Stimulated activated CD4-positive, alpha-beta T cell treated with anti-CD3 and anti-CD28 coated beads, Interleukin-12 subunit alpha, Interleukin-12 subunit beta, amount 100 ng/mL, for 48 hours (primary cell): ENCODE data around the gene OVOL3.
"Not testable (repeated sequence)": the region's sequence is repeated elsewhere in the genome, so short reads cannot be mapped to it uniquely, and the experiment has no call there.

Source experiments
- DNase-seq, 3 donors: peaks; one replicate each; pipeline ENCODE4 v3.0.0-alpha.2; 2020; ENCODE audit warnings: low read depth in 2 of 3, low spot score in 1 of 3

OVOL3 gene

DNA sequence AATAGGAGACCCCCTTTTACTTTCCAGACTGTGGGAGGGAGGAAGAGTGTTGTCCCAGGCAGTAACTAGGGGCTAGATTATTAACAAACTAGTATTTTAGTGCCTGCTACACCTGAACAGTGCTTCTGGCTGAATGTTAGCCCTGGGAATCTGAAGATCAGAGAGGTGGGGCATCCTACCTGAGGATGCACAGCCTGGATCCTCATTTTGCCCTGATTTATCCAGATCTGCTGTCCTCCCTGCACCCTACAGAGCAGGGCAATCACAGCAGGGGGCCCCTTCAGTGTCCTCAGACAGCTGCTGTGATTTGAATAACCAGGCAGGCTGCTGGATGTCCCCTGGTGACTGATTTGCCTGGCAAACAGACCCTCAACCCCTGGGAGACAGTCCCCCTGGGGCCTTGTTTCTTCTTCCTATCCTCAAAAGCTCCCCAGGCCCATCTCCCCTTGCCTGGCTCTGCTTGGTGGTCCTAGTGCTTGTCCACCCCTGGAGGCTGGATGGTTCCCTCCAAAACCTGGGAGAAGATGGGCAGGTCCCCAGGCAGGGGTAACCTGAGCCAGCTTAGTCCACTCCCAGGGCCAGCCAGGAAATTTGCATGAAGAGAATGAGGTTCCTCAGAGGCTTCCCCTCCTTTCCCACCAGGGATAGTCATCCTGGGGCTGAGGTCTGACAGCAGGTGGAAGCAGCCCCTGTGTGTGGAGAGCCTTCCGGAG, at the start of gene OVOL3:
Gene OVOL3 (plus strand): TSS at position 657 of the 713 bp plus-strand sequence. CDS start 60 bp downstream, outside the sequence.
- DNase-seq, result no peak

DNA sequence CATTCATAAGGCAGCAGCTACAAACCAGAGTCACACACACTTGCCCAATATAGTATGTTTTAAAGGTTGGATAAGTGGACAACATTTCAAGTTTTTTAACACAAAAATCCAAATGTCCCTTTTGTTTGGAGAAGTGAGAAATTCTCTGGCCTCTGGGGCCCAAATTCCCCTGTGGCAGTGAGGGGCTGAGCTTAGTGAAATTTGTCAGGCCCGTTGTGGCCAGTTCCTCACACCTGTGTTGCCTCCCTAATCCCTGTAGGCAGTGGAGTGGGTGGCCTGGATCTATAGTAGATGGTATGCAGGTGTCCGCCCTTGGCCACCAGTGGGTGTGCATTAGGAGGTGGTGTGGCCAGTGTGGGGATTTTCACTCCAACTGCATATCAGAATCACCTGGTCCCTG, 49.6 kb upstream of the OVOL3 start:
- no peak for DNase-seq

DNA sequence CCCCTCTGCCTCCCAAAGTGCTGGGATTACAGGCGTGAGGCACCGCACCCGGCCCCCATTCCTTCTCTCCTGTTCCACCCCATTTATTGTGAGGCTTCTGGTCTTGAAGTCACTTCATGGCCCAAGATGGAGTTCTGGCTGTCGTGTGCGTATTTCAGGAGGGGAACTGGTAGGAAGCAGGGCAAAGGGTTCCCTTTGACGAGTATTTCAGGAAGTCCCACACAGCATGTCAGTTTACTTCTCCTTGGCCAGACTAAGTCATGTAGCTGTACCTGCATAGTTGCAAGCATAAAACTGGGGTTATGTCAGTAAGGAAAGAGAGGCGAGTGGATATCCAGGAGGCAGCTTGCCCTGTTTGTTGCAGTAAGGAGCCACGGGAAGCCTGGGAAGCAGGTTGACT, 46.1 kb upstream of the OVOL3 start:
- no peak for DNase-seq

DNA sequence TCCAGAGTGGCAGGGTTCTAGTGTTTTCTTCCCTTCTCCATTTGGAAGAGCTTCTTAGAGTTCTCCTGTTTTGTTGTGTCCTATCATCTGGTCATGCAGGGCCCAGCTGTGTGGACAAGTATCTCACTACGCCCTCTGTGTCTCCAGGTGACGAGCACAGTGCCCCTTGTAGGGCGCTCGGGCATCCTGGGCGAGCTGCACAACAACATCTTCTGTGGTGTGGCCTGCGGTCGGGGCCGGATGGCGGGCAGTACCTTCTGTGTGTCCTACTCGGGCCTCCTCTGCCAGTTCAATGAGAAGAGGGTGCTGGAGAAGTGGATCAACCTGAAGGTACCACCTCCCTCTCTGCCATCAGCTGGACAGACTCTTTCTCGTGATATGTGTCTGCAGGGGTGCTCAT, 43.3 kb upstream of the OVOL3 start:
- DNase-seq, result no peak

DNA sequence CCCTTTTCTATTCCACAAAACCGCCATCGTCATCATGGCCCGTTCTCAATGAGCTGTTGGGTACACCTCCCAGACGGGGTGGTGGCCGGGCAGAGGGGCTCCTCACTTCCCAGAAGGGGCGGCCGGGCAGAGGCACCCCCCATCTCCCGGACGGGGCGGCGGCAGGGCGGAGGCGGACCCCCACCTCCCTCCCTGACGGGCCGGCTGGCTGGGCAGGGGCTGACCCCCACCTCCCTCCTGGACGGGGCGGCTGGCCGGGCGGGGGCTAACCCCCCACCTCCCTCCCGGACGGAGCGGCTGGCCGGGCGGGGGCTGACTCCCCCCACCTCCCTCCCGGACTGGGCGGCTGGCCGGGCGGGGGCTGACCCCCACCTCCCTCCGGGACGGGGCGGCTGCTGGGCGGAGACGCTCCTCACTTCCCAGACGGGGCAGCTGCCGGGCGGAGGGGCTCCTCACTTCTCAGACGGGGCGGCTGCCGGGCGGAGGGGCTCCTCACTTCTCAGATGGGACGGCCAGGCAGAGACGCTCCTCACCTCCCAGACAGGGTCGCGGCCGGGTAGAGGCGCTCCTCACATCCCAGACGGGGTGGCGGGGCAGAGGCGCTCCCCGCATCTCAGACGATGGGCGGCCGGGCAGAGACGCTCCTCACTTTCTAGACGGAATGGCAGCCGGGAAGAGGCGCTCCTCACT, 42.0 kb upstream of the OVOL3 start:
- DNase-seq, result not testable (repeated sequence)

DNA sequence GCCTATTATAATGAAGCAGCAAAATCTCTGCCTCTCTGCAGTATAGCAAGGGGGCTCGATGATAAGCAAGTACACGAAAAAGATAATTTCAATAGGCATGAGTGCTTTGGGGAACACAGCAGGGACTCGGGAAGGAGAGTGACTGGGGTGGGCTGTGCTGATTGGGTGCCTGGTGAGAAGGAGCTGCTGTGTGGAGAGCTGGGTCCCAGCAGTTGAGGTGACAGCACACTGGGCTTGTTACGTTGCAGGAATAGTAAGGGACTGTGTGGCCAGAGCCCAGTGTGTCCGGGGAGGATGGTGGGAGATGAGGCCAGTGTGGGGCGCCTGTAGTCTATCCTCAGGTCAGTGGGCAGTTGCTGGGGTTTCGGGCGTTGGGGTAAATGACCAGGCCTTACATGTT, 38.9 kb upstream of the OVOL3 start:
- DNase-seq, result no peak

DNA sequence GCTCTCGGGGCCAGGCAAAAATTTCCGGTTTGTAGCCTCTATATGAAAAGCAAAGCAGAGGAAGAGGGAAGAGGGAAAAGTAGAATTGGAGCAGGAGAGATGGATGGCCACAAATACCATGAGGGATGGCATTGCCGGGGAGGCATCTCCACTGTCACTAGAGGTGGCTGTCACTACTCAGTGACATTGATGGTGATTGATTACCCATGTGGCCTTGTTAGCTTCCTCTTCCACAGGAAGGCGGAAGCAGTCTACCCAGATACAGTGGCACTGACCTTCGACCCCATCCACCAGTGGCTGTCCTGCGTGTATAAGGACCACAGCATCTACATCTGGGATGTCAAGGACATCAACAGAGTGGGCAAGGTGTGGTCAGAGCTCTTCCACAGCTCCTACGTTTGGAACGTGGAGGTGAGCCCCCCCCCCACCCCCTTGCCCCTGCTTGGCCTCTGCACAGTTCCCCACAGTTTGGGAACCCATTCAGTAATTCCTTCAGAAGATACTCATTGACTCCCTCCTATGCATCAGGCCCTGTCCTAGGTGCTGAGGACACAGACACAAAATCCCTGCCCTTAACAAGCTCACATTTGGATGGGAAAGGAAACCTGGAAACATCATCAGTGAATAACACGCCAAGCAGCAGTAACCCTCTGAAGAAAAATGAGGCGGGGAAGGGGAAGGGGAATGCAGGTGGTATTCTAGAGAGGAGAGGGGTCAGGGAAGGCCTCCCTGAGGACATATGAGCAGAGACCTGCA, 37.6 kb upstream of the OVOL3 start:
- DNase-seq, result no peak

DNA sequence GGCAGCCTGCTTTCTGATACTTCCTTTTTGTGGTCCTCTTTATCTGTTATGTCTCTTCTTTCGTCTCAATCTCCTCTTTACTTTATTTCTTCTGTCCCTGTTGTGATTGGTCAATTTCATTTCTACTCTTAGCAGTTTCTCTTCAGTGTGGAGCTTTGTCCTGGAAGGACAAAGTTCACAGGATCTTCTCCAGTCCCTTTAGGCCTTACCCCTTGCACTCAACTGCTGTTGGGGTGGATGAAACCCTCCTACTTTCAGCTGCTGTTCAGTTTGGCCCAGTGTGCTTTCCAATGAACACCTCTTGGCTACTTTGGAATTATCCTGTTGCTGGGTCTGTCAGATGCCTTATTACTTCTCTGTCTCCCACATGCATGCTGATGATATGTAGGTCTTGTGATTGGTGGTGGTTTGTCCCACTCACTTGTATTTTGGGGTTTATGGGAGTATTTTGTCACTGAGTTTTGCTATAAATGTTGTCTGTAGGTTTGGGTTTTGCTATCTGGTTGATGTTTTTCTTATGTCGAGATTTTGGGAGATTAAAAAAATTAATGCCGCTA, 31.5 kb upstream of the OVOL3 start:
- DNase-seq, result no peak

DNA sequence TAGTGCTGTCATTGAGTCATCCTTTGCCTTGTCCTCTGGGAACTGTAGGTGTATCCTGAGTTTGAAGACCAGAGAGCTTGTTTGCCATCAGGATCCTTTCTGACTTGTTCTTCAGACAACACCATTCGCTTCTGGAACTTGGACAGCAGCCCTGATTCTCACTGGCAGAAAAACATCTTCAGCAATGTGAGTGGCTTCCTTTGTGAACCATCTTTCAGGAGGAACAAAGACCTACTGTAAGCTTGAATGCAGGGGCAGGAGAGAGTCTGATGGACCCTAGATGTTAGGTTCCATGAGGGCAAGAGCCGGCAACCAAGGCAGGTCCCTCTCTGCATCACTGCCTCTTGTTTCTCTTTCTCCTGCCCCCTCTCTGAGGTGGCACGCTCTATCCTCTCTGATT, 29.6 kb upstream of the OVOL3 start:
- no peak for DNase-seq

DNA sequence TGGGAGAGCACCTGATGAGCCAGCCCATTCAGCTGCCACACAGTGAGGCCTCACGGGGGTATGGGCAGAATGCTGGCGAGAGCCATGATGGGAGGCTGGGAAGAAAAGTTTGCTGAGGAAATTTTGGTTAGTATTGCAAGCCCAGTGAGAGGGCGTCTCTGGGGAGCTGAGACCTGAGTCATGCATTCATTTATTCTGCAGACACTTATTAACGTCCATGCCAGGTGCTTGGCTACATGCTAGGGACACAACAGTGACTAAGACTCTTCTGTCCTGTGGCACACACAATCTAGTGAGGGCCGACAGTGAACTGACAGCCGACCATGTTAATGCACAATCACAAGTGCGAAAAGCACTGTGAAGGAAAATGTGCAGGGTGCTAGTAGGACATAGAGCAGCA, 29.0 kb upstream of the OVOL3 start:
- no peak for DNase-seq

DNA sequence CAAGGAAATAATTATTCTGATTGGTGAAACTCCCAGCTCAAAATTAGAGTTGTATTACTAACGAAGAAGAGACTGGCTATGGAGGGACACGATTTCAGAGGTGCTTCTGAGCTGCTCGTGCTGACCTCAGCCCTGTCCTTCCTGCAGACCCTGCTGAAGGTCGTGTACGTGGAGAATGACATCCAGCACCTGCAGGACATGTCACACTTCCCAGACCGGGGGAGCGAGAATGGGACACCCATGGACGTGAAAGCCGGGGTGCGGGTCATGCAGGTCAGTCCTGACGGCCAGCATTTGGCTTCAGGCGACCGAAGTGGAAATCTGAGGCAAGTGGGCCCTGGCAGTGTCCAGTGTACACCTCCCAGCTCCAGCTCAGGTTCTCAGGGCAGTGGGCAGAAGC, 28.0 kb upstream of the OVOL3 start:
- no peak for DNase-seq

DNA sequence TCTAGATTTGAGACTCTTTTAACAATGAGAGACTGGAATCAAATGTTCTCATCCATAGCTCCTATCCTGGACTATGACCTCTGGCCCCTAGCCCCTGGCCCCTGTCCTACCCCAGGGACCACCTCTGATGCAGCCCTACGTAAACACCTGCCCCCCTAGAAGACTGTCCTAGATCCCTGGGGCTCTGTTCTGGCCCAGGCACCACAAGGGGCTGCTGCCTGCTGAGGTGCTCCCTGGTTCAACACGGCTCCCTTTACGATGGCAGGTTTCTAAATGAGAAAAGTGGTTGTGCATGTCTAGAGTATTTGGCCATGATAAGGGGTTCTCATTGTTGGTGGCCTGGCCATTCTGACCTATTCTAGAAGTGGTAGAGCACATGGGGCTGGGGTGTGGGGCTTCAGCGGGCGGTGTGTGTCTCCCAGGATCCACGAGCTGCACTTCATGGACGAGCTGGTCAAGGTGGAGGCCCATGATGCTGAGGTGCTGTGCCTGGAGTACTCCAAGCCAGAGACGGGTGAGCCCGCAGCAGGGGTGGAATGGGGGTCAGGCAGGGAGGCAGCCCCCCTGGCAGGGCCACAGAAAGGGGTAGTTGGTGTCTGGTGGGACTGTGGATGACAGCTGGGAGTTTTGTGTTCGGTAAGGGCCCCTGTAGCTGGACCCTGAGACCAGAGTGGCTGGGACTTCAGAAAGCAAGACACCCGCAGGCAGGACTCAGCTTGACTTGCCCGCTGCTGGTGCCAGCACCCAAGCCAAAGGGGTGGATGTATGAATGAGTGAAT, 26.5 kb upstream of the OVOL3 start:
- DNase-seq, result no peak

DNA sequence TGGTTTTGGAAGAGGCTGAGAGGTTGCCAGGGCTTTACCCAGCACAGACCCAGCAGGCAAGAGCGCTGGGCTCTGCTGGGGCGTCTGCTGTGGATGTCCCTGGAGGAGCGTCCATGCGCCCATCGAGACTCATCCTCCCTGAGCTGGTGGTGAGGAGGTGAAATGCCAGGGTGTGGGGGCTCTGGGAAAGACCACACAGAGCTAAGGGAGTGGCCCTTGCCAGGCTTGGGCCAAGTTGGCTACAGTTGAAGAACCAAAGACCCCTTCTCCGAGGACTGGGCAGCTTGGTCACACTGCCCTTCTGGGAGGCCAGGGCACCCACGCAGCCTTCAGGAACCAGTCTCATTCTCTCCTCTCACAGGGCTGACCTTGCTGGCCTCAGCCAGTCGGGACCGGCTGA, 24.6 kb upstream of the OVOL3 start:
- no peak for DNase-seq

DNA sequence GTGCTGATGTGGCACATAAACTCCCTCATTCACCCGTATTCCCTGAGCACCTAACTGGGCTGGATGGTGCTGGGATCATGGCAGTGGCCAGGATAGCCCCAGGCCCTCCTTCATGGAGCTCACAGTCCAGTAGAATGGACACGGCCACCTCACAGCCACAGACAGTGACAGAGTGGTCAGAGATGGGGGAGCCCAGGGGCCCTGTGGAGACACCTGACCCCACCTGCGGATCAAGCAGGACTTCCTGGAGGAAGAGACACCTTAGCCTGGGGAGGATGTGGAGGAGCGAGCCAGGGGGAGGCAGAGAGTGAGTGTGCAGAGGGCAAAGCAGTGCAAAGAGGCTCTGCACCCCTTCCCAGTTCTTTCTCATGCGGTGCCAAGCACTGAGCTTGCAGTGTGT, 21.1 kb upstream of the OVOL3 start:
- no peak for DNase-seq

DNA sequence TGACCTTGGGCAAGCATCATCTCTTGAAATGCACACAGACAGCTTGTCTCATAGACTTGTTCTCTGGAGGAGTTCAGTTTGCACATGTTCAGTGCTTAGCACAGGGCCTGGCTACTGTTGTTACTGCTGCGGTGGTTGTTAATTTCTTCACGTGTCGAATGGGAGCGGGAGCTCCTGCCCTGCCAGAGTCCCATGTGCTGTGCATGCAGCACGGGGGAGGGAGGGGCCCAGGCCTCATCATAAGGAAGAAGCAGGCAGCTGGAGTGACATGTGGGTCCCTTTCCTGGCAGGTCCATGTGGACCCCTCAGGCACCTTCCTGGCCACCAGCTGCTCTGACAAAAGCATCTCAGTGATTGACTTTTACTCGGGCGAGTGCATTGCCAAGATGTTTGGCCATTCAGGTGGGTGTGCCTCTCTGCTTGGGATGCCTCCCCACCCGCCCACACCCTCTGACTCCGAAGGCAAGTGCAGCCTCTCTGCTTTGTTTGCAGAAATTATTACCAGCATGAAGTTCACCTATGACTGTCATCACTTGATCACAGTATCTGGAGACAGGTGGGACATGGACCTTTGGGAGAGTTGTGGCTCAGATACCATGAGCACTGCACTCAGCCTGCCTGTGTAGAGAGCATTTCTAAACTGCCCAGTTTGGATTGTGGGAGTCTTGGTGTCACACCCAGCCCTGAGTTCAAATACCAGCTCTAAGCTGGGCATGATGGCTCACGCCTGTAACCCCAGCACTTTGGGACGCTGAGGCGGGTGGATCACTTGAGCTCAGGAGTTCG, 19.8 kb upstream of the OVOL3 start:
- DNase-seq, result no peak

DNA sequence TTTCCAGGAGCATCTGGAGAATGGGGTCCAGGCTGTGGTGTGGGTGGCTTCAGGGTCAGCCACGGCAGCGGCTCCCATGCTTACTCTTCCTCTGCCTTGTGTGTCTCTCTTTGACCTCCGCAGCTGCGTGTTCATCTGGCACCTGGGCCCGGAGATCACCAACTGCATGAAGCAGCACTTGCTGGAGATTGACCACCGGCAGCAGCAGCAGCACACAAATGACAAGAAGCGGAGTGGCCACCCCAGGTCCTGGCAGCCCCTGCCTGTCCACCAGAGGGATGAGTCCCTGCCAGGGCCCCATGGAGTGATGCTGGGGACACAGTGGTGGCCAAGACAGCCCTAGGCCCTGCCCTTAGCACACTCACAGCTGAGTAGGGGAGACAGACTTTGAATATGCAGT, 18.4 kb upstream of the OVOL3 start:
- no peak for DNase-seq

DNA sequence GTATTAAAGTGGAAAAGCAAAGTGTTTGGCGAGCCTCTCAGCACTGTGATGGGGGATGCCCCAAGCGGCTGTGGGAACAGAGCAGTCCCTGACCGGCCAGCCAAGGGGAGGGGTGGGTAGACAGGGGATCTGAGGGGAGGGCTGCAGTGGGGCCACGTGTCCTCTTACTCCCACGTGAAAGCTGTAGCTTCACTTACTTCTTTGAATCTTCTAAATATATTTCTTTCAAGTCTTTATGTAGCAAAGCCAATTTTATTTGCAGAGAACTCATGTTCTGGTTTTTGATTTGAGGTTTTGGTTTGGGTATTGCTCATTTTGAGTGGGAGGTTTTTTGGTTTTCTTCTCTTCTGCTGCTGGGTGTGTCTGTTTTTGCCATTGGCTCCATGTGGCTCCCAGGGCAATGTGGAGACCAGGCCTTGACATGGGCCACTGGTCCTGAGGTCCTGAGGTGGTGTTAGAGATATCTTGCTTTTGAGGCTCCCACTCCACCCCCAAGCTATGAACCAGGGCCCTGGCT, 17.7 kb upstream of the OVOL3 start:
- peak in 1 of 3 donors; percentile 8 for DNase-seq

DNA sequence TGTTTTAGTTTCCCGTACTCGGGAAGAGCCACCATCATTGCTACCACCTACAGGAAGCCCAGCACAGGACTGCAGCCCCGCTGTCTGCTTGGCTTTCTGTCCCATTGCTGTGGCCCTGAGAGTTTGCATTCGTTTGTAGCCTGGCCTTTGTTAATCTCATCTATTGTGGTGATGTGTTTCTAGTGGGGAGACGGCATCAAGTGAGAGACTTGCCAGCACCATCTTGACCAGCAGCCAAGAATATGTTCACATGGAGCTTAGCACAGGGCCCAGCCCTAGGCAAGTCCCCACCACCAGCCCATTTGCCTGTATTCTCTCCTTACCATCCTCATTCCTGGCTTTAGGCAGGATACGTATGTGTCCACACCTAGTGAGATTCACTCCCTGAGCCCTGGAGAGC, 17.3 kb upstream of the OVOL3 start:
- DNase-seq, result no peak

DNA sequence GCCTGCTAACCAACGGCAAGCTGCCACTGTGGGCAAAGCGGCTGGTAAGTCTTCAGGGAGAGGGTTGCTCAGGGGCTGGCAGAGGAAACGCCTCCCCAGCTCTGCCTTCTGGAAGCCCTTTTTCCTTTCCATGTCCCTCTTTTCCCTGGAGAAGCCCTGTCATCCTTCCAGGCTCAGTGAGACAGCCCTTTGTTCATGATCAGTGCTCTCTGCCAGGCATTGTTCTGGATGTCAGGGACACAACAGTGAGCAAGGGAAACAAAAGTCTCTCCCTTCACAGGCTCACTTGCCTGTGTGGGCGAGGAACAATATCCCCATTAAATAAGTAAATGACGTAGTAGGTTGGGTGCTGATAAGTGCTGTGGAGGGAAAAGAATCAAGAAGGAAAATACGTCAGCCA, 13.9 kb upstream of the OVOL3 start:
- no peak for DNase-seq

DNA sequence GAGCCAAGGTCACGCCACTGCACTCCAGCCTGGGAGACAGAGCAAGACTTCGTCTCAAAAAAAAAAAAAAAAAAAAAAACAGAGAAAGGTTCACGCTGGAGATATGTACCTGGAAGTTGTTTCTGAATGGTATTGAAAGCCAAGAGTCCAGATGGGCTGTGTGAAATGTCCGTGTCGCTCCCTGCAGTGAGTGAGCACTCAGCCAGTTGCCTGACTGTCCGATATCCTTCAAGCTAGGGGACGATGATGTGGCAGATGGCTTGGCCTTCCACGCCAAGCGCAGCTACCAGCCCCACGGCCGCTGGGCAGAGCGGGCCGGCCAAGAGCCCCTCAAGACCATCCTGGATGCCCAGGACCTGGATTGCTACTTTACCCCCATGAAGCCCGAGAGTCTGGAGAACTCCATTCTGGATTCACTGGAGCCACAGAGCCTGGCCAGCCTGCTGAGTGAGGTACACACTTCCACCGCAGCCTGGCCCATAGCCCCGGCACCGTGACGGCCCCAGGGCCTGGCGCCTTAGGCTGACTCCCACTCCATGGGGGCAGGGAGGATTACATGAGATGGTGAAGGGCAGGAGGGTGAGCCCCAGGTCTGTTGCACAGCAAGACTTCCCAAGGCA, 11.7 kb upstream of the OVOL3 start:
- no peak for DNase-seq
